NCI-H510A (cell line): ENCODE measurements around the gene JARID2.

Experiments used
- DNase-seq: peaks from one replicate; lab custom pipeline; 2025; lab: John Stamatoyannopoulos, UW

Gene JARID2

GRCh38 chr6:15358579-15359327 lies 112.9 kb downstream of the JARID2 start:
- peak; percentile 22 for DNase-seq

- DNase-seq, result no peak
Observed at GRCh38 chr6:15359335-15359862, 113.5 kb downstream of the JARID2 start.

DNA sequence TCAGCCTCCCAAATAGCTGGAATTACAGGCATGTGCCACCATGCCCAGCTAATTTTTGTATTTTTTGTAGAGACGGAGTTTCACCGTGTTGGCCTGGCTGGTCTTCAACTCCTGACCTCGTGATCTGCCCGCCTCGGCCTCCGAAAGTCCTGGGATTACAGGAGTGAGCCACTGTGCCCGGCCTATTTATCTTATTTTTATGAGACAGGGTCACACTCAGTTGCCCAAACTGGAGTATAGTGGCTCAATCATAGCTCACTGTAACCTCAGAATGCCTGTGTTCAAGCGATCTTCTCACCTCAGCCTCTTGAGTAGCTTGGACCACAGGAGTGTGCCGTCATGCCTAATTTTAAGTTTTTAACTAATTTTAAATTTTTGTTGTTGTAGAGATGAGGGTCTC lies 114.4 kb downstream of the JARID2 start:
- no peak for DNase-seq

DNA sequence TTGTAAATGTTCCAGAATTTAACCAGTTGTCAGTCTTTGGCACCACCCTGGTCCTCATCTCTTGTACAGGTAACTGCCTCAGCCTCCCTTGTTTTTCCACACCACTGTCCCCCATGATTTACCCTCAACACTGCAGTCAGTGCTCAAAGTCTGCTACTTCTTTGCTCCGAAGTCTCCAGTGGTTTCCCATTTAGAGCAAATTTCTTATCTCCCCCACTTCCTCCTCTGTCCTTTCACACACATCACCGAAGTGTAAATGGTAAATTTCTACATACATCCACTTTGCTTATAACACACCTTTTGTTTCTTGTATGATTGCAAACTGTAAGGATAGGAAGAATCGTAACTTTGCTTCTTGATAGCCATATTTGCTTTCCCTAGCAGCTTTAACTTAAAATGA lies 115.3 kb downstream of the JARID2 start:
- DNase-seq, result no peak

GRCh38 chr6:15362274-15363160 lies 116.6 kb downstream of the JARID2 start:
- DNase-seq, result no peak

DNA sequence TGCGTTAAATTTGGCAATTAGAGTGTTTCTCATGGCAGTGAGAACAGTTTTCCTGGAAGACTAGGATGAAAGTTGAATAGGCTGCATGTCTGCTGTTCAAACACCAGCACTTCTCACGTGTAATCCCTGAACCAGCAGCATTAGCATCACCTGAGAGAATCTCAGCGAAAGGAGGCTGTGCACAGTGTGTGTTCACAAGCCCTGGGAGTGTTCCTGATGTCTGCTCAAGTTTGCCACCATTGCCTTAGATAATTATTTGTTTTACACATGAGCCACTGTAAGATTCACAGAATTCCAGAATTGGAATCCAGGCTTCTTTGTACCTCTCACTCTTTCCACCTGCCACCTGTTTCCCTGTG lies 117.3 kb downstream of the JARID2 start:
- DNase-seq, result no peak

GRCh38 chr6:15363523-15364400 lies 117.9 kb downstream of the JARID2 start:
- DNase-seq, result no peak

DNA sequence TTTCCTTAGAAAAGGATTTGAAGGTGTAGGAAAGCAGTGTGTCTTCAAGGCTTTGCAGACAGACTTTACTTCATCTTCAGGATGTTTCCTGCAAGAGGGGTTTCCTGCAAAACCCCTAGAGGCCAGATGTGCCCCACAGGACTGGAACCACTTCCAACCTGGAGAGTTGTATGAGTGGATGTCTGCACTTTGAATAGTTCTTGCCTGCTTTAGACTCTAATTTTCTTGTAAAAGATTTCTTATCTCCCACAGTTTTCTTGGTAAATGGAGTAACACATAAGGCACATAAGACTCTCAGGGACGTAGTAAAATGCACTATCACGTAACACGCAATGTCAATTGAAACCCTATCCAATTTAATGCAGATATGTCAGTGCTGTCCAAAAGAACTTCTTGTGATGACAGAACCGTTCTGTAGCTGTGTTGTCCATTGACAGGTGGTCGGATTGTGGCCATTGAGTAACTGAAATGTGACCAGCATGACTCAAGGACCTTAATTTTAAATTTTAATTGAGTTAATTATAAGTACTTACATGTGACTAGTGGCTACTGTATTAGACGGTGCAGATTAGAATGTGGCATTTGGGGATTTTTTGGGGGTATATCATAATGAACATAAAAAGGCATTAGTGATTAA lies 118.7 kb downstream of the JARID2 start:
- DNase-seq, result no peak

- peak; percentile 64 for DNase-seq
Observed at GRCh38 chr6:15365273-15365687, 119.4 kb downstream of the JARID2 start.

- DNase-seq, result no peak
Observed at GRCh38 chr6:15366003-15366535, 120.2 kb downstream of the JARID2 start.

- no peak for DNase-seq
Observed at GRCh38 chr6:15366879-15367278, 121.0 kb downstream of the JARID2 start.

- no peak for DNase-seq
Observed at GRCh38 chr6:15368186-15368585, 122.3 kb downstream of the JARID2 start.

GRCh38 chr6:15368873-15369272 lies 123.0 kb downstream of the JARID2 start:
- no peak for DNase-seq

DNA sequence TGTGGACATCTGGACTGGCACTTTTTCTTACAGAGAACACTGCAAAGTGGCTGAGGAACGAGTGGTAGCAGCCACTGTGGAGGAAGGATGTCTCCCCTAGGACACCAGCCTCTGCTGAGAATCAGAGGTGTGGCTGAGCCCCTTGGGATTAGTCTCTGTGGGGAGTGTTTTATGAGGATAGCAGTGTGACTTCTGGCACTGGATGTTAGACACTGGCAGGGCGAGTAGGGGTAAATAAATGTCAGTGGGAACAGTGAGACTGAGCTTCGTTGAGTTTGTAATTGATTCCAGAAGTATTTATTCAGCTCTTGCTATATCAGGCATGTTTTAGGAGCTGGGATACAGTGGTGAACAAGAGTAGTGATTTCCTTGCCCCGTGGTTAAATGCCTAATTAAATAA lies 124.0 kb downstream of the JARID2 start:
- no peak for DNase-seq

DNA sequence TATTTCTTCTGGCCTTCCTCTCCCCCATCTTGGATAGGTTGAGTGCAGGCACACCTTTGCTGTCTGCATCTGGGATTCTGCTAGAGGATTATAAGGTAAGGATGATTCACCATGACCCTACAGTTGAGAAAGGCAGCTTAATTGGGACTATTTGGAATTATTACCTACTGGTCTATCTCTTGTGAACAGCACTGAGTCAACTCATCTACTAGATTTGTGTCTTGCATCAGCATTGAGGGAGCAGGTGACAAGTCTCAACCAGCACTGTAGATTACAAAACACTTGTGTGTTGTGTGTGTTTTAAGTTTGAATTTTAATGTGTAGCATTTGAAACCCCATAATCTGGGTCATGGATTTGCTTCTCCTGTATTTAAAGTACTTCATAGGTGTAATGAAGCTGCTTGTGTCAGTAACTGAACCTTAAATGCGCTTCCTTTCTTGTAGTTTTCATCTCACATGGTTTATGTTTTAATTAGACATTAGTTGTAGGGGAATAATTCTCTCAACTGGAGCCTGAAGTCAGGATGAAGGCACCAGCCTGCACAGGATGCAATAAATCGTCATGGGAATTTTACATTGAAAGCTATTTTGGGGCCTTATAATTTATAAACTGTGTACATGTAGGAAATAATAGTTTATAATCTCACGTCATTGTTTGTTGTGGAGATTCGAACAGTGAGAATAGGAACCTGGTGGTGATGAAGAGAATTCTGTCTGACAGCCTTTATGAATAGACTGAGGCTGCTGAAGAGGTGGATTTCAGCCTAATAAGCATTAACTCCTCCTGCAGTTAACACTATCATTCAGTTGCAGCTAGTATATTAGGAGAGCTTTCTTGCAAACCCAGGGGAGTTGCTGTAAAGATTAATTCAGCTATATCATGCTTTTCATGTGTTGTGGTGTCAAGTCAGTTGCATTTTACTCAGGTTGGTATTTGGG lies 125.1 kb downstream of the JARID2 start:
- no peak for DNase-seq

DNA sequence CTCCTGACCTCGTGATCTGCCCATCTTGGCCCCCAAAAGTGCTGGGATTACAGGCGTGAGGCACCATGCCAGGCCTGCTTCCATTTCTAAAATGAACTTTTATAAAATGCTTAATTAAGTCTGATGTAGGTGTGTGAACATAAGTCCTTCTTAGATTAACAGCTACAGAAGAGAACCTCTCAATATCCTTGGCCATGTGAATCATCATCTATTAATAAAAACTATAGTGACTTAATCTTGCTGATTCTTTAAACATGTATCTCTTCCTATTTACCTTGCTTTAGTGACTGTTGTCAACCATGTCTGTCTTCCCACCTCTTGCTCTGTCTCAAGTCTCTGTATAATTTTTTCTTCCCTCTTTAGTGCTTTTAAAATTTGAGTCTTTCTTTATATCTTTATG lies 127.1 kb downstream of the JARID2 start:
- no peak for DNase-seq

DNA sequence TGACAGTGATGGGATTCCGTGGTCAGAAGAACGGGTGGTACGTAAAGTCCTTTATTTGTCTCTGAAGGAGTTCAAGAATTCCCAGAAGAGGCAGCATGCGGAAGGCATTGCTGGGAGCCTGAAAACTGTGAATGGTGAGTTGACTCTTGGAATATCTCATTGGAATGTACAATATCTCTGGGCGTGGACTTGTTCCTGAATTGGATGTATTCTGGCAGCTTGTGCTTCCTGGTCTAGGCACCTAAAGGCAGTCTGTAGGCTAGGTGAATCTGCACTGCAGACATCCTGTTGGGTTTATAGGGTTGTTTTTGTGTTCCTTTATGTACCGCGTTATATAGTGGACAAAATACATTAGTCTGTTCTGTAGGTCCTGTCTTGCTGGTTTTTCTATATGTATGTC lies 128.2 kb downstream of the JARID2 start:
- DNase-seq, result no peak

GRCh38 chr6:15375018-15375417 lies 129.1 kb downstream of the JARID2 start:
- no peak for DNase-seq

DNA sequence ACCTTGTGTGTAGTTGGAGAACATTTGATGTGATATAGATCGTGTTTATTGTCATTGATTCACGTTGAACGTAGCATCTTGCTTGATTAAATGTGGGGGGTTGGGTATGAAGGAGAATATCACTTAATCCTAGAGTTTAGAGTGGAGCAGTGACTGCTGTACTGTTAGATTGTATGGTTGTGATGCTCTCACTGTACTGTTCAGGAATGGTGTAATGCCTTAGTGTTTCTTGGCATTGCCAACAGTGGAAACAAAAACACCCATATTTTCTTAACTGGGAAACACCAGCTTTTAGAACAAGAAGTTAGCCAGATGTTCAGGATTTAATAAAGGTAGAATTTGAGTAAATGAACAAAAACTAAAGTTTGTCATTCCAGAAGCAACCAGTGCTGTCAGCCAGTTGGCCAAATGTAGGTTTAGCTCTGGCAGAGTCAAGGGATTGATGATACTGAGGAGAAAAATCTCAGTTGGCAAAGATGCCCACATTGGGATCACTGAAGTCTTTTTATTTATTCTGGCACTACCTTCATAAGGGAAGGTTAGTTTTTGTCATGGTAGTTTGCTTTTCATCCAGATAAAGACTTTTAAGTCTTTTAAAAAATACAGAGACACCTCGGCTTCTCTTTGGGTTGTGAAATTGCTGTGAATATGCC lies 129.9 kb downstream of the JARID2 start:
- DNase-seq, result no peak
